PFSK-1 (cell line): Measurements from ENCODE around the gene HHIP.

Experiments used
- FOXP2 ChIP-seq: optimal IDR thresholded peaks from 2 replicates; pipeline ENCODE3; 2011; ENCODE audit warnings: borderline replicate concordance, control low read depth, inconsistent platforms; ENCODE audit not compliant: insufficient read depth; ENCODE audit errors: extremely low read length, extremely low read depth
- POLR2AphosphoS5 ChIP-seq: IDR thresholded peaks from 2 replicates; pipeline ENCODE4 v1.6.1; 2012; ENCODE audit warnings: low read depth, mild to moderate bottlenecking, control low read depth, low read length, moderate library complexity
- REST ChIP-seq, 2 experiments: IDR thresholded peaks; 2 replicates each; pipeline versions ENCODE4 v1.6.1 to v1.8.0; 2011 to 2012; ENCODE audit warnings: low read depth in 2 of 2, low read length in 2 of 2, control low read depth in 1 of 2, inconsistent platforms in 1 of 2, mild to moderate bottlenecking in 1 of 2, moderate library complexity in 1 of 2; ENCODE audit not compliant: insufficient read depth in 1 of 2
- SIN3A ChIP-seq: IDR thresholded peaks from 2 replicates; pipeline ENCODE4 v1.6.1; 2012; ENCODE audit warnings: mild to moderate bottlenecking, low read length, moderate library complexity, borderline replicate concordance; ENCODE audit not compliant: insufficient read depth
- TAF1 ChIP-seq: IDR thresholded peaks from 2 replicates; pipeline ENCODE4 v1.6.1; 2012; ENCODE audit warnings: low read length, control low read depth, borderline replicate concordance; ENCODE audit not compliant: insufficient read depth

Gene HHIP

GRCh38 chr4:144644368-144645101, 1.4 kb upstream of the HHIP start:
- no peak for TF ChIP-seq FOXP2
- no peak for TF ChIP-seq POLR2AphosphoS5
- TF ChIP-seq SIN3A: no peak
- TF ChIP-seq TAF1: no peak
- no peak for TF ChIP-seq REST (IDR thresholded peaks at IDR 0.05; ENCODE audit: insufficient read depth in 1 of 2, low read depth in 2 of 2, low read length in 2 of 2)

DNA sequence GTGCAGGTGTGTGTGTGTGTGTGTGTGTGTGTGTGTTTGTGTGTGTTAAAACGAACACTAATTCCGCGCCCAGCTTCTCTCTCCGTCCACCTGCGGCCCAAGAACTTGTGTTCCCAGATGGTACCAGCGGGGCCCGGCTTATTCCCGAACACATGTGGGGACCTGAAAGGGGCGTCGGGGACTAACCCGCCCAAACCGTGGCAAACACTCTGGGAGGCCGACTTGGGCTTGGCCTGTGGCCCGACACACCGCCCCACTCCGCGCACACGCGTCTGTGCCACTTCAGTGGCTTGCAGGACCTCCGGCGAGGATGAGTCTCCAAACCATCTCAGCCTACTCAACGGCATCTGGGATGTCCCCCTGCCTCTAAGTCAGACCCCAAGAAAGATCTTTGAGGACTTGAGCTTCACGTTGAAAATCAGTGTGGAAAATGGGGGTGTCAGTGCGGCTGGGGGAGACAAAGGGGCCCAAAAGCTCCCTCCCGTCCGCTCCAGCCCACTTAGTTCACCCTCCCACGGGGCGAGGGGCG, 790 bp upstream of the HHIP start:
- TF ChIP-seq FOXP2: no peak
- no peak for TF ChIP-seq SIN3A
- no peak for TF ChIP-seq POLR2AphosphoS5
- no peak for TF ChIP-seq REST (IDR thresholded peaks at IDR 0.05; ENCODE audit: insufficient read depth in 1 of 2, low read depth in 2 of 2, low read length in 2 of 2)
- TF ChIP-seq TAF1: no peak

DNA sequence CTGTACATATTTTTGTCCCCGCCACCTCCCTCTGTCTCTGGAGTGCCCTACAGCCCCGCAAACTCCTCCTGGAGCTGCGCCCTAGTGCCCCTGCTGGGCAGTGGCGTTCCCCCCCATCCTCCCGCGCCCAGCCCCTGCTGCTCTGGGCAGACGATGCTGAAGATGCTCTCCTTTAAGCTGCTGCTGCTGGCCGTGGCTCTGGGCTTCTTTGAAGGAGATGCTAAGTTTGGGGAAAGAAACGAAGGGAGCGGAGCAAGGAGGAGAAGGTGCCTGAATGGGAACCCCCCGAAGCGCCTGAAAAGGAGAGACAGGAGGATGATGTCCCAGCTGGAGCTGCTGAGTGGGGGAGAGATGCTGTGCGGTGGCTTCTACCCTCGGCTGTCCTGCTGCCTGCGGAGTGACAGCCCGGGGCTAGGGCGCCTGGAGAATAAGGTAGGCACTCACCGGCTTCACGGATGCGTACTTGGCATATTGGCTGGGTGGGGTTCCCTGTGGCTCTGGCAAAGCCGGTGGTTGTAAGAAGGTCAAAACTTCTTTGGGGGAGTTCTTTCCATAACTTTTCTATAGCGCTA, 653 bp downstream of the HHIP start:
- TF ChIP-seq SIN3A (no peak), REST (IDR thresholded peaks at IDR 0.05; ENCODE audit: insufficient read depth in 1 of 2, low read depth in 2 of 2, low read length in 2 of 2) (no peak), TAF1 (no peak), POLR2AphosphoS5 (no peak), FOXP2 (no peak)

- TF ChIP-seq POLR2AphosphoS5: no peak
- TF ChIP-seq TAF1: no peak
- no peak for TF ChIP-seq SIN3A
- TF ChIP-seq REST (IDR thresholded peaks at IDR 0.05; ENCODE audit: insufficient read depth in 1 of 2, low read depth in 2 of 2, low read length in 2 of 2): no peak
- TF ChIP-seq FOXP2: no peak
Observed at GRCh38 chr4:144647095-144647561, 1.2 kb downstream of the HHIP start.
